Measurements from ENCODE around the gene NOXO1. TPM values are rescaled to one million over a fixed set of nuclear protein-coding genes. Genes with fewer than 3 reads are reported as not detected.
A peak's percentile ranks its signal among the peaks of the same experiment; 100 is the strongest.

Gene NOXO1
- total and polyA plus RNA-seq, 8 donors, result 0.35 to 1.6 (median 0.58) TPM; not detected in 1

DNA sequence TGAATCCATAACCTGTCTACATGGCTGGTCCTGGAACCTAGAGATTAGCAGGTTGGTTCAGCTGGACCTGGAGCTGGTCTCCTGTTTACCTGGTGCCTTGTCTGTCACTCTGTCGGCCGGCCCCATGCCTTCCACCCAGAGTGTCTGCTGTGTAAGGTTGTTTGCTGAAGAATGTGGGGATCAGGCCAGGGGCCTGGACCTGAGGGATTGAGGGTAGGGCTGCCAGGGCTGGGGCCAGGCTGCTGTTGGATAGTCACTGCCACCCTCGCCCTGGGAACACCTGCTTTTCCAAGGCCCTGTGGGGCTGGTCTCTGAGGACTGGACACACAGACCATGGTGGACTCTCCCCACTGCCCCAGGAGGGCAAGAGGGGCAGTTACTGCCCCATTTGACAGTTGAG lies 46.9 kb upstream of the NOXO1 start:
- ATAC-seq (no peak), DNase-seq (peak in 2 of 6 donors; percentile 12 to 57), FAIRE-seq (no peak)
- intact Hi-C loops (cut with DNase I), result loop anchor here in 1 of 3 donors (5.0 kb wide), 1 partner anchor 114 kb away; no protein-coding TSS in a partner anchor
- Histone ChIP-seq H3K4me3 (peak overlapping the region in 2 of 4 donors; percentile 64 to 66), H3K36me3 (no peaks in the 10 kb centered on the region), H3K9me3 (no peaks in the 10 kb centered on the region), H3K27me3 (no peaks in the 10 kb centered on the region), H3K4me1 (no peaks in the 10 kb centered on the region), H3K27ac (no peak overlapping the region)
- TF ChIP-seq, protein P1, sequence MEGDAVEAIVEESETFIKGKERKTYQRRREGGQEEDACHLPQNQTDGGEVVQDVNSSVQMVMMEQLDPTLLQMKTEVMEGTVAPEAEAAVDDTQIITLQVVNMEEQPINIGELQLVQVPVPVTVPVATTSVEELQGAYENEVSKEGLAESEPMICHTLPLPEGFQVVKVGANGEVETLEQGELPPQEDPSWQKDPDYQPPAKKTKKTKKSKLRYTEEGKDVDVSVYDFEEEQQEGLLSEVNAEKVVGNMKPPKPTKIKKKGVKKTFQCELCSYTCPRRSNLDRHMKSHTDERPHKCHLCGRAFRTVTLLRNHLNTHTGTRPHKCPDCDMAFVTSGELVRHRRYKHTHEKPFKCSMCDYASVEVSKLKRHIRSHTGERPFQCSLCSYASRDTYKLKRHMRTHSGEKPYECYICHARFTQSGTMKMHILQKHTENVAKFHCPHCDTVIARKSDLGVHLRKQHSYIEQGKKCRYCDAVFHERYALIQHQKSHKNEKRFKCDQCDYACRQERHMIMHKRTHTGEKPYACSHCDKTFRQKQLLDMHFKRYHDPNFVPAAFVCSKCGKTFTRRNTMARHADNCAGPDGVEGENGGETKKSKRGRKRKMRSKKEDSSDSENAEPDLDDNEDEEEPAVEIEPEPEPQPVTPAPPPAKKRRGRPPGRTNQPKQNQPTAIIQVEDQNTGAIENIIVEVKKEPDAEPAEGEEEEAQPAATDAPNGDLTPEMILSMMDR (IDR thresholded peaks at IDR 0.05), result no peak
- WGBS, 2 donors, result 40 to 44% methylated on average over 3 of the region's 3 CpGs

DNA sequence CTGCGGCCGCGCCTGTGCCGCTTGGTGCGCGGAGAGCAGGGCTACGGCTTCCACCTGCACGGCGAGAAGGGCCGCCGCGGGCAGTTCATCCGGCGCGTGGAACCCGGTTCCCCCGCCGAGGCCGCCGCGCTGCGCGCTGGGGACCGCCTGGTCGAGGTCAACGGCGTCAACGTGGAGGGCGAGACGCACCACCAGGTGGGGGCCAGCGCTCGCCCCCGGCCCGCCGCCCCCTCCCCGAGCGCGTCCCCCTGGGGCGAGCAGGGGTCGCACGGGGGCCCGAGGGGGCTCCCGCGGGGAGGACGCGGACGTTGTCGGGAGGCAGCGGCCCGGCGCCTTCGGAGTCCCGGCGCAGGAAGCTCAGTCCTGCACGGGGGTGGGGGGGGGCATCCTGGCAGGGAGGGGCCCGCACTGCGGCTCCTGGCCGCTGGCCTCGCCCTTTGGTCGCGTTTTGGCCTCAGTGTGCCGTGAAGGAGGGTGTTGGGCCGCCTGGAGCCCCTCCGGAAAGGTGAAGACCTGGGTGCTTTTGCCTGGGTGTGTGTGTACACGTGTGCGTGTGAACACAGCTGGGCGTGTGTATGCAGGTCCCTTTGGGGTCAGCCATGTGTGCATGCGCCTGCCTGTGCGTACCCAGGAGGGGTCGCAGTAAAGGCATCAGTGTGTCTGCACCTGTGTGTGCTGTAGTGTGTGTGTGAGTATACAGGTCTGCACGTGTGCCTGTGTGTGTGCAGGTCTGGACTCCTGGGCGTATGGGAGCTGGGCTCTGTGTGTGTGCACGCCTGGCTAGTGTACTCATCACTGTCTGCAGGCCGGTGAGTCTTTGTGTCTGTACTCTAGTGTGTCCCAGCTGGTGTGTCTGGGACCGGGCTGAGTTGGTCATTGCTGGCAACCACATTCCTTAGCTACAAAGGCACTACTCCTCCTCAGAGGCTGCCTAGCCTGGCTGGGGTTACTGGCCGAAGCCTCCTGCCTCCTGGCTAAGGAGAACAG lies 46.0 kb upstream of the NOXO1 start:
- H3K9me3 ChIP-seq, result no peaks in the 10 kb centered on the region
- no peaks in the 10 kb centered on the region for H3K36me3 ChIP-seq
- DNase-seq, result peak in 3 of 6 donors; percentile 27 to 65 (median 62)
- no peaks in the 10 kb centered on the region for H3K27me3 ChIP-seq
- H3K27ac ChIP-seq, result no peak overlapping the region
- peak overlapping the region; percentile 45 to 66 (median 58) for H3K4me3 ChIP-seq
- peak in 1 of 4 donors; percentile 5 for ATAC-seq
- H3K4me1 ChIP-seq, result no peaks in the 10 kb centered on the region
- TF ChIP-seq, protein P1 (IDR thresholded peaks at IDR 0.05), result no peak
- intact Hi-C loops (cut with DNase I), result loop anchor here in 1 of 3 donors (5.0 kb wide), 1 partner anchor 115 kb away; no protein-coding TSS in a partner anchor
- no peak for FAIRE-seq
- WGBS, 2 donors, result 5 to 7% methylated on average over 46 to 76 of the region's 76 CpGs

GRCh38 chr16:2026461-2027023 lies 45.3 kb upstream of the NOXO1 start, which contains the start of gene NHERF2:
Gene NHERF2, plus strand, starts transcription at chr16:2026902. Its CDS starts 104 bp downstream, at chr16:2027006.
- FAIRE-seq, result no peak
- 7 to 9% methylated on average over 27 to 59 of the region's 59 CpGs for WGBS, 2 donors
- peak in 4 of 6 donors; percentile 46 to 82 (median 69) for DNase-seq
- no peaks in the 10 kb centered on the region for H3K4me1 ChIP-seq
- no peaks in the 10 kb centered on the region for H3K36me3 ChIP-seq
- TF ChIP-seq, protein P1 (IDR thresholded peaks at IDR 0.05), result no peak
- H3K4me3 ChIP-seq, result peak within 1 kb of the TSS; percentile 45 to 66 (median 58)
- no peaks in the 10 kb centered on the region for H3K27me3 ChIP-seq
- ATAC-seq, result peak; percentile 28 to 58 (median 42)
- intact Hi-C loops (cut with DNase I), result loop anchor here in 1 of 3 donors (5.0 kb wide), 1 partner anchor 116 kb away; no protein-coding TSS in a partner anchor
- H3K27ac ChIP-seq, result no peak within 1 kb of the TSS
- no peaks in the 10 kb centered on the region for H3K9me3 ChIP-seq

DNA sequence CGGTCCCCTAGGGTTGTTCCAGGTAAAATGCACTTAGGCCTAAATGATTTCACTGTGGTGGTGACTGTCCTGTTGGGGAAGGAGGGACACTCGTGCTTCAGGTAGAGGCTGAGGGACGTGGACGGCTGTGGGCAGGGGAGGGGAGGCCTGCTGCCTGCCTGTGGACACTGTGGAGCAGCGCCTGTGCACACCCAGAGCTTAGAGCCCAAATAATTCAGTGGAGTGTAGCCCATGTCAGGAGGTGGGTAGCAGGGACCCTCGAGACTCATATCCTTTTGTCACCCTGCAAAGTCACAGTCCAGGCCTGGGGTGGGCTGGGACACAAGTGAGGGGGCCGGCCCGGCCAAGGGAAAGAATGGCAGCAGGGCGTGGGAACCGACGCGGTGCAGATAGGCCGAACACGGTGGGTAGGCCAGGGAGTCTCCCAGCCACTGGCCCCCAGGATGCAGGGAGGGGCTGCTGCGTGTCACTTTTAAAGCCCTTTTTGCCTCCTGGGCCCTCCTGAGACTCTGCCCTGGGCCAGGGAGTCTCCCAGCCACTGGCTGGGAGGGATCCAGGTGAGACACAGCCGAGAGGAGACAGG lies 44.7 kb upstream of the NOXO1 start:
- 70 to 76% methylated on average over 15 to 16 of the region's 16 CpGs for WGBS, 2 donors
- TF ChIP-seq, protein P1 (IDR thresholded peaks at IDR 0.05), result no peak
- Histone ChIP-seq H3K9me3 (no peaks in the 10 kb centered on the region), H3K36me3 (no peaks in the 10 kb centered on the region), H3K4me1 (no peaks in the 10 kb centered on the region), H3K4me3 (peak overlapping the region in 2 of 4 donors; percentile 64 to 66), H3K27me3 (no peaks in the 10 kb centered on the region), H3K27ac (no peak overlapping the region)
- no peak for ATAC-seq
- no peak for FAIRE-seq
- intact Hi-C loops (cut with DNase I), result loop anchor here in 1 of 3 donors (5.0 kb wide), 1 partner anchor 116 kb away; no protein-coding TSS in a partner anchor
- DNase-seq, result peak in 1 of 6 donors; percentile 67

All from pancreas (tissue), 10 donors.